ENCODE data around the gene ABTB2.

Gene ABTB2

GRCh38 chr11:34173050-34173449 is 184.8 kb downstream of the ABTB2 start (continued):
- TF ChIP-seq, protein P1, sequence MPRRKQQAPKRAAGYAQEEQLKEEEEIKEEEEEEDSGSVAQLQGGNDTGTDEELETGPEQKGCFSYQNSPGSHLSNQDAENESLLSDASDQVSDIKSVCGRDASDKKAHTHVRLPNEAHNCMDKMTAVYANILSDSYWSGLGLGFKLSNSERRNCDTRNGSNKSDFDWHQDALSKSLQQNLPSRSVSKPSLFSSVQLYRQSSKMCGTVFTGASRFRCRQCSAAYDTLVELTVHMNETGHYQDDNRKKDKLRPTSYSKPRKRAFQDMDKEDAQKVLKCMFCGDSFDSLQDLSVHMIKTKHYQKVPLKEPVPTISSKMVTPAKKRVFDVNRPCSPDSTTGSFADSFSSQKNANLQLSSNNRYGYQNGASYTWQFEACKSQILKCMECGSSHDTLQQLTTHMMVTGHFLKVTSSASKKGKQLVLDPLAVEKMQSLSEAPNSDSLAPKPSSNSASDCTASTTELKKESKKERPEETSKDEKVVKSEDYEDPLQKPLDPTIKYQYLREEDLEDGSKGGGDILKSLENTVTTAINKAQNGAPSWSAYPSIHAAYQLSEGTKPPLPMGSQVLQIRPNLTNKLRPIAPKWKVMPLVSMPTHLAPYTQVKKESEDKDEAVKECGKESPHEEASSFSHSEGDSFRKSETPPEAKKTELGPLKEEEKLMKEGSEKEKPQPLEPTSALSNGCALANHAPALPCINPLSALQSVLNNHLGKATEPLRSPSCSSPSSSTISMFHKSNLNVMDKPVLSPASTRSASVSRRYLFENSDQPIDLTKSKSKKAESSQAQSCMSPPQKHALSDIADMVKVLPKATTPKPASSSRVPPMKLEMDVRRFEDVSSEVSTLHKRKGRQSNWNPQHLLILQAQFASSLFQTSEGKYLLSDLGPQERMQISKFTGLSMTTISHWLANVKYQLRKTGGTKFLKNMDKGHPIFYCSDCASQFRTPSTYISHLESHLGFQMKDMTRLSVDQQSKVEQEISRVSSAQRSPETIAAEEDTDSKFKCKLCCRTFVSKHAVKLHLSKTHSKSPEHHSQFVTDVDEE (CRISPR knock-in tag; IDR thresholded peaks at IDR 0.05) = no peak
- no peak for TF ChIP-seq CREB5 (CRISPR knock-in tag; IDR thresholded peaks at IDR 0.05; ENCODE audit: low read depth)

DNA sequence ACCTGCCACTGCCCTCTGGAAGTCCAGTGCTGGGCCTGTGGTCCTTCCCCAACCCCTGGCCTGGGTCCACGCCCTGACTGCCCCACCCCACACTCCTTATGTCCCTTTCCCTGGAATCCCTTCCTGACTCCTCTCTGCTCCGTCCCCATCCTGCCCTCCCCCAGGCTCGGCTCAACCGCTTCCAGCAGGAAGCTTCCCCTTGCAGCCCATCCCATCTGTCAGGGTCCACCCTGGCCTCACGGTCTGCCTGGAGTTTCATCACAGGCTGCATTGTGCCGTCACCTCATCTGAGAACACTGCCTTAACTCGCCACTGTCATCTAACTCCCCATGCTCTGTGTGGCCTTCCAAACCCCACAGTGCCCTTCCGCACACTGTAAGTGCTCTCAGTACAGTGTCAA is 188.1 kb downstream of the ABTB2 start:
- TF ChIP-seq ISL1 (CRISPR knock-in tag; IDR thresholded peaks at IDR 0.05) (no peak), TCF4 (CRISPR knock-in tag; IDR thresholded peaks at IDR 0.05; ENCODE audit: borderline replicate concordance) (no peak), ZNF70 (CRISPR knock-in tag; IDR thresholded peaks at IDR 0.05) (no peak), OSR1 (CRISPR knock-in tag; IDR thresholded peaks at IDR 0.05) (no peak), CSDC2 (CRISPR knock-in tag; IDR thresholded peaks at IDR 0.05) (no peak), PPARA (CRISPR knock-in tag; IDR thresholded peaks at IDR 0.05; ENCODE audit: borderline replicate concordance) (no peak), CREB5 (CRISPR knock-in tag; IDR thresholded peaks at IDR 0.05; ENCODE audit: low read depth) (no peak), SNAI2 (CRISPR knock-in tag; IDR thresholded peaks at IDR 0.05) (no peak)
- no peak for ATAC-seq

DNA sequence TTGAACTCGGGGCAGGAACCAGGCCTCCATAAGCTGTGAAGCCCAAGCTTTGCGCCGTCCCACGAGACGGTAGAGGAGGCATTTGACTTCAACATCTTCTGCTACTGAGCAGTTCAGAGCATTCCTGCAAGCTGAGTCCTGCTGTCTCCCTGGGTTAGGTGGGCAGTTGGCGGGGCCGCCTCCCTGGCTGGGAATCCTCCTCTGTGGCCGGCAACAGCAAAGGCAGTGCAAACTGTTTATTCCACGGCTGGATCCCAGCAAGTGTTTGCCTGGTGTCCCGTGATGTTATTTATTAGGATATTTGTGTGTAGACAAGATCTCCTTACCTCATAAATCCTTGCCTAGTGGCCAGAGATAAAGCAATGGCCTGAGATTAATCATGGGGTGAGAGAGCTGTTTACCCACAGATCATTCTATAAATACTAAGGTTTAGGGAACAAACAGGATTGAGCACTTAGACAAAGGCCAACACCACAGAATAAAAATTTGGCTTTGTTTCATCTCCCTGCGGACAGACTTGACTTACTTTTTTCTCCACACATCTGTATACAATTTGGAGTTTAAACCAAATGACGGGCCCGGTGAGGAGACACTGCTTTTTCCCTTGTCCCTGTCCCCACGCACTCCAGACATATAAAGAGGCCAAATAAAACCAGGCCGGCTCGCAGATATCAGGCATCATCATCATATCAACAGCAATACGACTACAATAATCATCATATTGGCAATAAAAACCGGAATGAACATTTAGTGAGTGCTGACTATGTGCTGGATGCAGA is 189.0 kb downstream of the ABTB2 start:
- ATAC-seq = no peak; the same call in 2 of the 3 replicates
- no peak for TF ChIP-seq ZNF70 (CRISPR knock-in tag; IDR thresholded peaks at IDR 0.05)
- TF ChIP-seq ZFP30 (CRISPR knock-in tag; IDR thresholded peaks at IDR 0.05) = no peak
- TF ChIP-seq POU6F1 (CRISPR knock-in tag; IDR thresholded peaks at IDR 0.05; ENCODE audit: borderline replicate concordance, low read depth) = no peak
- TF ChIP-seq SNAI2 (CRISPR knock-in tag; IDR thresholded peaks at IDR 0.05) = no peak
- no peak for TF ChIP-seq CREB5 (CRISPR knock-in tag; IDR thresholded peaks at IDR 0.05; ENCODE audit: low read depth)
- no peak for TF ChIP-seq PATZ1 (CRISPR knock-in tag; IDR thresholded peaks at IDR 0.05; ENCODE audit: borderline replicate concordance)
- no peak for TF ChIP-seq ZNF565 (CRISPR knock-in tag; conservative IDR thresholded peaks at IDR 0.05; ENCODE audit: low read depth)
- no peak for TF ChIP-seq CSDC2 (CRISPR knock-in tag; IDR thresholded peaks at IDR 0.05)
- TF ChIP-seq CSRNP3 (CRISPR knock-in tag; IDR thresholded peaks at IDR 0.05) = no peak
- TF ChIP-seq OSR1 (CRISPR knock-in tag; IDR thresholded peaks at IDR 0.05) = no peak
- no peak for TF ChIP-seq ZC3H10 (CRISPR knock-in tag; IDR thresholded peaks at IDR 0.05)
- TF ChIP-seq ZFP3 (CRISPR knock-in tag; IDR thresholded peaks at IDR 0.05) = no peak
- no peak for TF ChIP-seq PPARA (CRISPR knock-in tag; IDR thresholded peaks at IDR 0.05; ENCODE audit: borderline replicate concordance)
- TF ChIP-seq, protein P1 (CRISPR knock-in tag; IDR thresholded peaks at IDR 0.05) = no peak
- no peak for TF ChIP-seq TCF4 (CRISPR knock-in tag; IDR thresholded peaks at IDR 0.05; ENCODE audit: borderline replicate concordance)
- no peak for TF ChIP-seq BACH2 (CRISPR knock-in tag; IDR thresholded peaks at IDR 0.05; ENCODE audit: borderline replicate concordance)
- no peak for TF ChIP-seq ISL1 (CRISPR knock-in tag; IDR thresholded peaks at IDR 0.05)
- TF ChIP-seq ZNF8 (CRISPR knock-in tag; IDR thresholded peaks at IDR 0.05) = no peak
- TF ChIP-seq TOX (CRISPR knock-in tag; IDR thresholded peaks at IDR 0.05; ENCODE audit: borderline replicate concordance) = no peak

All from SK-N-SH treated with all-trans-retinoic acid at 6 μM for 48 hours (cell line).